OCI-LY7 (cell line): ENCODE results near the gene DAW1.

ENCODE experiments used
- CTCF ChIP-seq: fragments of 200-600 bp; sonication (generic); conservative IDR thresholded peaks from 2 replicates; pipeline ENCODE4 v1.5.1; 2014; ENCODE audit warnings: mild to moderate bottlenecking, antibody characterized with exemption, low read length, moderate library complexity, mixed read lengths
- EZH2phosphoT487 ChIP-seq: fragments of 200-600 bp; sonication (generic); IDR thresholded peaks from 2 replicates; pipeline ENCODE4 v1.6.1; 2018; ENCODE audit warnings: low read depth, borderline replicate concordance, mild to moderate bottlenecking, mixed run types, antibody characterized with exemption, low read length, moderate library complexity, mixed read lengths

GRCh38 chr2:227889336-227889735 lies 17.9 kb downstream of the DAW1 start:
- TF ChIP-seq CTCF (no peak), EZH2phosphoT487 (no peak)
